ENCODE data around the gene PLA2G4D. TPM values are rescaled to one million over a fixed set of nuclear protein-coding genes. Genes with fewer than 3 reads are reported as not detected.

Gene PLA2G4D
- total RNA-seq, 1 experiment from 2014 or later, result not detected

DNA sequence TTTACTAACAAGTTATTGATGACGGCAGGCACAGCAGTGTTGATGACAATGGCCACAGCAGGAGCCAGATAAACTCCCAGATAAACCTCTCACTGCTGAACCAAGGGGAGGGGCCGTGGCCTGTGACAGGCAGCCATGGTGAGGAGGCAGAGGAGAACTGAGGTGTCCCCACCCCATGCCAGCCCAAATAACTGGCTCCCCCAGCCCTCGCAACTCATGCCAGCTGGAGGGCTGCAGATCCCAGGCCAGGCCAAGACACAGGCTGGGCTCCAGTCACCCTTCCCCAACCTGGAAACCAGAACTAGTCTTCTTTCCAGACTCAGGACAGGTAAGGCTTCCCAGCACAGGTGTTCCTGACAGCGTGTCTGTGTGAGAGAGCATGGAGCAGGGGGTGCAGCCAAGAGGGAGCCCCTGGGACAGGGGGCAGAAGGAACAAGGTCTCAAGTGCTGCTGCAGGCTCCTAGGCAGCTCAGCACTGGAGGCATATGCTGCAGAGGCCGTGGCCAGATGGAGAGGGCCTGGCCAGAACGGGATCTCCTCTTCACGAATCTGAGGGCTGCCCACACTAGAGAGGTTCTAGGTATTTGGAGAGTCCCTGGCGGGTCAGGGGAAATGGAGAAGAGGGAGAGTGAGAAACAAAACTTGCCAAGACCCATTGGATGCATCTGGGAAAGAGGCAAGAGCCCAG lies 46.2 kb upstream of the PLA2G4D start:
- intact Hi-C loops (cut with micrococcal nuclease; ENCODE audit: unreplicated experiment), result no loop called here
- BruUV-seq (replicated peaks), result no TSS peak
- no peaks in the 10 kb centered on the region for H3K36me3 Mint-ChIP-seq (ENCODE audit: insufficient read depth, unreplicated experiment)
- no peak for DNase-seq
- peaks cover 3% of the 10 kb centered on the region for H3K9me3 Mint-ChIP-seq (ENCODE audit: low read depth, unreplicated experiment)
- H3K27me3 Mint-ChIP-seq (ENCODE audit: unreplicated experiment), result peaks cover 40% of the 10 kb centered on the region
- TF ChIP-seq, protein P1, sequence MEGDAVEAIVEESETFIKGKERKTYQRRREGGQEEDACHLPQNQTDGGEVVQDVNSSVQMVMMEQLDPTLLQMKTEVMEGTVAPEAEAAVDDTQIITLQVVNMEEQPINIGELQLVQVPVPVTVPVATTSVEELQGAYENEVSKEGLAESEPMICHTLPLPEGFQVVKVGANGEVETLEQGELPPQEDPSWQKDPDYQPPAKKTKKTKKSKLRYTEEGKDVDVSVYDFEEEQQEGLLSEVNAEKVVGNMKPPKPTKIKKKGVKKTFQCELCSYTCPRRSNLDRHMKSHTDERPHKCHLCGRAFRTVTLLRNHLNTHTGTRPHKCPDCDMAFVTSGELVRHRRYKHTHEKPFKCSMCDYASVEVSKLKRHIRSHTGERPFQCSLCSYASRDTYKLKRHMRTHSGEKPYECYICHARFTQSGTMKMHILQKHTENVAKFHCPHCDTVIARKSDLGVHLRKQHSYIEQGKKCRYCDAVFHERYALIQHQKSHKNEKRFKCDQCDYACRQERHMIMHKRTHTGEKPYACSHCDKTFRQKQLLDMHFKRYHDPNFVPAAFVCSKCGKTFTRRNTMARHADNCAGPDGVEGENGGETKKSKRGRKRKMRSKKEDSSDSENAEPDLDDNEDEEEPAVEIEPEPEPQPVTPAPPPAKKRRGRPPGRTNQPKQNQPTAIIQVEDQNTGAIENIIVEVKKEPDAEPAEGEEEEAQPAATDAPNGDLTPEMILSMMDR (IDR thresholded peaks at IDR 0.05; ENCODE audit: unreplicated experiment), result no peak
- no peak overlapping the region for H3K4me3 Mint-ChIP-seq (ENCODE audit: low read depth, unreplicated experiment)
- no peak overlapping the region for H3K27ac Mint-ChIP-seq (ENCODE audit: unreplicated experiment)
- H3K4me1 Mint-ChIP-seq (ENCODE audit: low read depth, unreplicated experiment), result no peaks in the 10 kb centered on the region
- CTCF ChIA-PET, result no interaction called here

GRCh38 chr15:42139596-42139995 lies 45.2 kb upstream of the PLA2G4D start:
- H3K36me3 Mint-ChIP-seq (ENCODE audit: insufficient read depth, unreplicated experiment), result no peaks in the 10 kb centered on the region
- CTCF ChIA-PET, result no interaction called here
- H3K9me3 Mint-ChIP-seq (ENCODE audit: low read depth, unreplicated experiment), result peaks cover 3% of the 10 kb centered on the region
- TF ChIP-seq, protein P1 (IDR thresholded peaks at IDR 0.05; ENCODE audit: unreplicated experiment), result no peak
- intact Hi-C loops (cut with micrococcal nuclease; ENCODE audit: unreplicated experiment), result loop anchor here (5.0 kb wide), 2 partner anchors 57 to 152 kb away; no protein-coding TSS in a partner anchor
- H3K4me1 Mint-ChIP-seq (ENCODE audit: low read depth, unreplicated experiment), result no peaks in the 10 kb centered on the region
- H3K27me3 Mint-ChIP-seq (ENCODE audit: unreplicated experiment), result peaks cover 31% of the 10 kb centered on the region
- H3K4me3 Mint-ChIP-seq (ENCODE audit: low read depth, unreplicated experiment), result no peak overlapping the region
- no peak overlapping the region for H3K27ac Mint-ChIP-seq (ENCODE audit: unreplicated experiment)
- no TSS peak for BruUV-seq (replicated peaks)
- DNase-seq, result no peak

GRCh38 chr15:42138968-42139386 lies 44.6 kb upstream of the PLA2G4D start:
- no peak overlapping the region for H3K4me3 Mint-ChIP-seq (ENCODE audit: low read depth, unreplicated experiment)
- intact Hi-C loops (cut with micrococcal nuclease; ENCODE audit: unreplicated experiment), result loop anchor here (5.0 kb wide), 2 partner anchors 57 to 152 kb away; no protein-coding TSS in a partner anchor
- TF ChIP-seq, protein P1 (IDR thresholded peaks at IDR 0.05; ENCODE audit: unreplicated experiment), result no peak
- DNase-seq, result no peak
- no peaks in the 10 kb centered on the region for H3K4me1 Mint-ChIP-seq (ENCODE audit: low read depth, unreplicated experiment)
- peaks cover 3% of the 10 kb centered on the region for H3K9me3 Mint-ChIP-seq (ENCODE audit: low read depth, unreplicated experiment)
- H3K27me3 Mint-ChIP-seq (ENCODE audit: unreplicated experiment), result peaks cover 28% of the 10 kb centered on the region
- no TSS peak for BruUV-seq (replicated peaks)
- H3K27ac Mint-ChIP-seq (ENCODE audit: unreplicated experiment), result no peak overlapping the region
- CTCF ChIA-PET, result interaction anchor here (0.5 kb wide), 1 partner anchor 14 kb away, joined by 3 read pairs; no protein-coding TSS in a partner anchor
- H3K36me3 Mint-ChIP-seq (ENCODE audit: insufficient read depth, unreplicated experiment), result no peaks in the 10 kb centered on the region

DNA sequence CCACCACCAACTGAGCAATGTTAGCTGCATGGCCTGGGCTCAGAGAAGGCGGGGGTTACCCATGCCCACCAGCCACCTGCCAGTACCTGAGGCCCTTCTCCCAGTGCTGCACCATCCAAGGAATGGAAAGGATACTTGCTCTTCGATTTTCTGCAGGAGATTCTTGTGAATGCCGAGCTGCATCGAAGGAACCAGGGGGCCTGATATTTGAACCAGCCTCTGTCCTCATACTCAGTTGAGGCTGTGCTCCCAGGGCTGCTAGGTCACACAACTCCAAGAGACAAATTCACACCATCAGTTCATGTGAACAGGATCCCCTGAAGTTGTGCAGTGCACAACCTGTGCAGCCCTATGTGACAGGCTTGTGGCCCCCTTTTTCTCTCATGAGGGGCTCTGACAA lies 44.0 kb upstream of the PLA2G4D start:
- Mint-ChIP-seq H3K27me3 (ENCODE audit: unreplicated experiment) (peaks cover 28% of the 10 kb centered on the region), H3K4me3 (ENCODE audit: low read depth, unreplicated experiment) (no peak overlapping the region), H3K27ac (ENCODE audit: unreplicated experiment) (no peak overlapping the region), H3K9me3 (ENCODE audit: low read depth, unreplicated experiment) (peaks cover 3% of the 10 kb centered on the region), H3K36me3 (ENCODE audit: insufficient read depth, unreplicated experiment) (no peaks in the 10 kb centered on the region), H3K4me1 (ENCODE audit: low read depth, unreplicated experiment) (no peaks in the 10 kb centered on the region)
- no TSS peak for BruUV-seq (replicated peaks)
- intact Hi-C loops (cut with micrococcal nuclease; ENCODE audit: unreplicated experiment), result loop anchor here (5.0 kb wide), 2 partner anchors 56 to 151 kb away; no protein-coding TSS in a partner anchor
- TF ChIP-seq, protein P1 (IDR thresholded peaks at IDR 0.05; ENCODE audit: unreplicated experiment), result no peak
- no peak for DNase-seq
- CTCF ChIA-PET, result interaction anchor here (1.4 kb wide), 1 partner anchor 72 kb away, joined by 3 read pairs; no protein-coding TSS in a partner anchor
